OCI-LY1 (cell line): ENCODE results near the gene TSTD1.

ENCODE experiments used
- H2AFZ ChIP-seq: fragments of 200-600 bp; sonication (generic), shearing (Covaris generic); 2 replicates; pipeline ENCODE4 v1.6.0; 2014; ENCODE audit warnings: antibody characterized with exemption, mild to moderate bottlenecking, low read length
- H3F3A ChIP-seq: fragments of 200-600 bp; sonication (generic), shearing (Covaris generic); 2 replicates; pipeline ENCODE4 v1.6.0; 2014; ENCODE audit warnings: mild to moderate bottlenecking, antibody characterized with exemption, low read length, moderate library complexity; ENCODE audit not compliant: insufficient read depth
- H3K27ac ChIP-seq: fragments of 200-600 bp; sonication (generic); 2 replicates; pipeline ENCODE4 v1.5.1; 2014; ENCODE audit warnings: low read length, mixed run types, mild to moderate bottlenecking, low read depth; ENCODE audit not compliant: poor library complexity, severe bottlenecking
- H3K27me3 ChIP-seq: fragments of 200-600 bp; sonication (generic); 2 replicates; pipeline ENCODE4 v1.6.0; 2014; ENCODE audit warnings: antibody characterized with exemption, mild to moderate bottlenecking, low read length, moderate library complexity; ENCODE audit not compliant: insufficient read depth
- H3K36me3 ChIP-seq: fragments of 200-600 bp; sonication (generic); 2 replicates; pipeline ENCODE4 v1.6.1; 2014; ENCODE audit warnings: mild to moderate bottlenecking, antibody characterized with exemption, low read length, moderate library complexity, mixed read lengths; ENCODE audit not compliant: insufficient read depth
- H3K4me1 ChIP-seq: fragments of 200-600 bp; sonication (generic); 2 replicates; pipeline ENCODE4 v1.5.1; 2014; ENCODE audit warnings: mild to moderate bottlenecking, low read length, moderate library complexity; ENCODE audit not compliant: insufficient read depth, severe bottlenecking
- H3K4me2 ChIP-seq: fragments of 200-600 bp; sonication (generic), shearing (Covaris generic); 2 replicates; pipeline ENCODE4 v1.6.1; 2014; ENCODE audit warnings: low read length
- H3K4me3 ChIP-seq: fragments of 200-600 bp; sonication (generic); 2 replicates; pipeline ENCODE4 v1.5.1; 2014; ENCODE audit warnings: low read length, low read depth, mild to moderate bottlenecking, mixed read lengths; ENCODE audit not compliant: poor library complexity, severe bottlenecking
- H3K79me2 ChIP-seq: fragments of 200-600 bp; shearing (Covaris generic); 2 replicates; pipeline ENCODE4 v1.6.1; 2016; ENCODE audit warnings: mixed run types, low read length, mixed read lengths; ENCODE audit not compliant: insufficient read depth
- H3K9ac ChIP-seq: fragments of 200-600 bp; sonication (generic), shearing (Covaris generic); 2 replicates; pipeline ENCODE4 v1.6.1; 2014; ENCODE audit warnings: mild to moderate bottlenecking, low read length, mixed read lengths
- H3K9me2 ChIP-seq: fragments of 200-600 bp; sonication (generic), shearing (Covaris generic); 2 replicates; pipeline ENCODE4 v1.6.1; 2014; ENCODE audit warnings: low read depth, mild to moderate bottlenecking, low read length, mixed read lengths
- H3K9me3 ChIP-seq: fragments of 200-600 bp; shearing (Covaris generic); 2 replicates; pipeline ENCODE4 v1.6.1; 2014; ENCODE audit warnings: low read length, mixed read lengths
- H4K20me1 ChIP-seq: fragments of 200-600 bp; sonication (generic), shearing (Covaris generic); 2 replicates; pipeline ENCODE4 v1.6.0; 2016; ENCODE audit warnings: mild to moderate bottlenecking, low read length; ENCODE audit not compliant: insufficient read depth
- EZH2 ChIP-seq: fragments of 200-600 bp; sonication (generic), shearing (Covaris generic); IDR thresholded peaks from 2 replicates; pipeline ENCODE4 v1.8.0; 2017; ENCODE audit warnings: borderline replicate concordance, mixed run types, mild to moderate bottlenecking, antibody characterized with exemption, low read length, moderate library complexity, mixed read lengths
- TF ChIP-seq, protein P1 (sequence below): fragments of 200-600 bp; sonication (generic), shearing (Covaris generic); IDR thresholded peaks from 2 replicates; pipeline ENCODE4 v1.5.1; 2017; ENCODE audit warnings: mild to moderate bottlenecking, antibody characterized with exemption, low read length, moderate library complexity, mixed read lengths

TSTD1 gene

DNA sequence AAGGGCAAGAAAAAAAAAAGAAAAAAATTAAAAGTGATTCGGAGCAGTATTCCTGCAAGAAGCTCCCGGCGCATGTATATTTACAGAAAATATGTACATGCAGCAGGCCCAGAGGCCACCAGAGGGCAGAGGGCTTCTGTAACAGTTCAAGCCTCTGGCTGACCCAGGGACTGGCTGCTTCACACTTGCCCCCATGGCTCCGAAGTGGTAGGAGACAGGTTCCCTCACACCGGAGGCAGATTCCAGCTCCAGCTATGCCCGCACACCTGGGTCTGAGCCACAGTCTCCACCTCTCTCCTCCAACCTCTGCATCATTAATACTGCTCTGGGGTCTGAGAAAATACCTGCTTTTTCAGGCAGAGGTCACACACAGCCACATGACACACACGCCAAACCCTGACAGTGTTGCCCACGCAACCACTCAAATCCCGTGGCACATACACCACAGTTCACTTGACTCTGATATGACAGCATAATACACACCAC lies 33.2 kb upstream of the TSTD1 start:
- H3K27me3 ChIP-seq = no peaks in the 10 kb centered on the region
- no peaks in the 10 kb centered on the region for H3F3A ChIP-seq
- H4K20me1 ChIP-seq = no peaks in the 10 kb centered on the region
- H3K4me1 ChIP-seq = peaks cover 25% of the 10 kb centered on the region
- no peaks in the 10 kb centered on the region for H3K36me3 ChIP-seq
- TF ChIP-seq, protein P1, sequence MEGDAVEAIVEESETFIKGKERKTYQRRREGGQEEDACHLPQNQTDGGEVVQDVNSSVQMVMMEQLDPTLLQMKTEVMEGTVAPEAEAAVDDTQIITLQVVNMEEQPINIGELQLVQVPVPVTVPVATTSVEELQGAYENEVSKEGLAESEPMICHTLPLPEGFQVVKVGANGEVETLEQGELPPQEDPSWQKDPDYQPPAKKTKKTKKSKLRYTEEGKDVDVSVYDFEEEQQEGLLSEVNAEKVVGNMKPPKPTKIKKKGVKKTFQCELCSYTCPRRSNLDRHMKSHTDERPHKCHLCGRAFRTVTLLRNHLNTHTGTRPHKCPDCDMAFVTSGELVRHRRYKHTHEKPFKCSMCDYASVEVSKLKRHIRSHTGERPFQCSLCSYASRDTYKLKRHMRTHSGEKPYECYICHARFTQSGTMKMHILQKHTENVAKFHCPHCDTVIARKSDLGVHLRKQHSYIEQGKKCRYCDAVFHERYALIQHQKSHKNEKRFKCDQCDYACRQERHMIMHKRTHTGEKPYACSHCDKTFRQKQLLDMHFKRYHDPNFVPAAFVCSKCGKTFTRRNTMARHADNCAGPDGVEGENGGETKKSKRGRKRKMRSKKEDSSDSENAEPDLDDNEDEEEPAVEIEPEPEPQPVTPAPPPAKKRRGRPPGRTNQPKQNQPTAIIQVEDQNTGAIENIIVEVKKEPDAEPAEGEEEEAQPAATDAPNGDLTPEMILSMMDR = peak; percentile 67
- TF ChIP-seq EZH2 = no peak
- H3K9me2 ChIP-seq = no peaks in the 10 kb centered on the region
- H3K79me2 ChIP-seq = 0 out of 2 replicates have a peak, but pooled peaks cover 16% of the 10 kb centered on the region
- no peak overlapping the region for H3K4me2 ChIP-seq
- H2AFZ ChIP-seq = no peak overlapping the region
- no peak overlapping the region for H3K27ac ChIP-seq
- no peak overlapping the region for H3K4me3 ChIP-seq
- no peak overlapping the region for H3K9ac ChIP-seq
- H3K9me3 ChIP-seq = peaks cover 3% of the 10 kb centered on the region; the same call in 1 of the 2 replicates

DNA sequence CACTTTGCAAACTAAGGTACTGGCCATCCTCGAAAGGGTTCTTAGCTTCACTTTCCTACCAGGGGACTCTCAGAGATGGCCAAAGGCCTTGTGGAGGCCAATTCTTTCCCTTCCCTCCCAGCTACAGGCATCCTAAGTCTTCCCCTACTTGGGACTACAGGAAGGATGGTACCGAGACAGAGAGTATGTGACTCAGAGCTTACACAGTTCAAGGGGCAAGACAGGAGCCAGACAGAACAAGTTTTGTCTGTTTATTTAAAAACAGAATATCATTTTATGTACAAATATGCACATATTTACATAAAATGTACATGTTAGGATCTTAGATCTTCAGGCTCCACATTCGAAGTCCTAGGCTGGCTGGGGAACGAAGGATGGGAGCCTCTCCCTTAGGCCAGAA lies 32.0 kb upstream of the TSTD1 start:
- H3K4me2 ChIP-seq = no peak overlapping the region
- no peak overlapping the region for H2AFZ ChIP-seq
- 0 out of 2 replicates have a peak, but pooled peaks cover 16% of the 10 kb centered on the region for H3K79me2 ChIP-seq
- H3K9me3 ChIP-seq = peaks cover 3% of the 10 kb centered on the region; the same call in 1 of the 2 replicates
- no peak for TF ChIP-seq EZH2
- TF ChIP-seq, protein P1 = no peak
- no peaks in the 10 kb centered on the region for H3K27me3 ChIP-seq
- peaks cover 5% of the 10 kb centered on the region; the same call in 1 of the 2 replicates for H3K36me3 ChIP-seq
- no peaks in the 10 kb centered on the region for H4K20me1 ChIP-seq
- no peak overlapping the region for H3K4me3 ChIP-seq
- peaks cover 29% of the 10 kb centered on the region for H3K4me1 ChIP-seq
- peak overlapping the region; percentile 85 for H3K27ac ChIP-seq
- no peaks in the 10 kb centered on the region for H3K9me2 ChIP-seq
- H3F3A ChIP-seq = no peaks in the 10 kb centered on the region
- H3K9ac ChIP-seq = no peak overlapping the region

DNA sequence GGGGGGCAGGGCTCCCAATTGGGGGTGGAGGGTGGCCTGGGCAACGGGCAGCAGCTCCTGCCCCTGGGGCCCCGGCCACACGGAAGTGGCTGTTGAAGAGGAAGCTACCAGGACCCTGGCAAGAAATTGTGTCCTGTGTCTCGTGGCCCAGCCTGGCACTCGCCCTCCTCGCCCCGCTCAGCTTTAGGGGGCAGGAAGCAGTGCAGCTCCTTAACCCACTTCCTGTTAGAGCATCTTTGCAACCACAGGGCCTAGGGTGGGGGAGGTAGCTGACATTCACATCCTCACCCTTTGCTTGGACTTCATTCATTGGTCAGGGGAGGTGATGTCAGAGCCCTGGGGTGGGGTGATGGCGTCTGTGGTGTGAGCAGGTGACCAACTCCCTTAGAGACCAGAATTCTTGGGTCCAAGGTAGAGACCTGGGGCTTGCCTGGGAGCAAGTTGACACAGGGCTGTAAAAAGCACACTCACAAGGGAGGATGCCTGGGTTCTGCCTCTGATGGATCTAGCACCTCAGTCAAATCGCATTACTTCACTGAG lies 31.0 kb upstream of the TSTD1 start, which contains the start of gene ARHGAP30:
ARHGAP30 (minus strand) TSS at position 161 of the 540 bp plus-strand sequence. CDS start 267 bp downstream, outside the sequence.
- peaks cover 29% of the 10 kb centered on the region for H3K4me1 ChIP-seq
- peaks cover 3% of the 10 kb centered on the region; the same call in 1 of the 2 replicates for H3K9me3 ChIP-seq
- no peak within 1 kb of the TSS for H2AFZ ChIP-seq
- H3F3A ChIP-seq = no peaks in the 10 kb centered on the region
- peaks cover 5% of the 10 kb centered on the region; the same call in 1 of the 2 replicates for H3K36me3 ChIP-seq
- H3K4me2 ChIP-seq = peak within 1 kb of the TSS; percentile 88
- peak within 1 kb of the TSS; percentile 83 for H3K4me3 ChIP-seq
- H3K27me3 ChIP-seq = no peaks in the 10 kb centered on the region
- H3K9me2 ChIP-seq = no peaks in the 10 kb centered on the region
- TF ChIP-seq EZH2 = no peak
- TF ChIP-seq, protein P1 = no peak
- 0 out of 2 replicates have a peak, but pooled peaks cover 16% of the 10 kb centered on the region for H3K79me2 ChIP-seq
- H4K20me1 ChIP-seq = no peaks in the 10 kb centered on the region
- H3K27ac ChIP-seq = peak within 1 kb of the TSS; percentile 85
- peak within 1 kb of the TSS; percentile 95 for H3K9ac ChIP-seq
